ENCODE data around the gene LAMA5.

Gene LAMA5

DNA sequence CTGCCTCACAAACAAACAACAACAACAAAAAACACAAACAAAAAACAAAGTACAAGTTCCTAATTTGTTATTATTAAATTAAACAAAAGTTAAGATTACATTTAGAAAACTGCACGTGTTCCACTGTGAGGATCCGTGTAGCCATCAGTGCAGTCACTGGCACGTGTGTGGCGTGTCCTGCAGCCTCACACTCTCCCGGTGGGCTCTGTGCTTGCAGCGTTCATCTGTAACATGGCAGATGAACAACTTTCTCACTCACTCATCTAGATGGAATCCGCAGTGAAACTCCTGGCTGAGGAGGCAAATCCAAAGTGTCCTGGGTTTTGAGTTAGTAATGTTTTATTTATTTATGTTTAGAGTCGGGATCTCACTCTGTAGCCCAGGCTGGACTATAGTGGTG lies 77.2 kb downstream of the LAMA5 start:
- no peak overlapping the region for H2AFZ ChIP-seq (ENCODE audit: low read length)
- H3K4me1 ChIP-seq (ENCODE audit: low read length): no peaks in the 10 kb centered on the region
- no peak overlapping the region for H3K27ac ChIP-seq (ENCODE audit: low read length)
- DNase-seq: no peak
- H3K9me2 ChIP-seq (replicated peaks; ENCODE audit: insufficient read depth, low read length): no peaks in the 10 kb centered on the region
- no peaks in the 10 kb centered on the region for H3K79me2 ChIP-seq (ENCODE audit: low read length)
- H3K36me3 ChIP-seq (replicated peaks; ENCODE audit: insufficient read depth, low read length): no peaks in the 10 kb centered on the region
- no peak overlapping the region for H3K4me3 ChIP-seq (ENCODE audit: low read length)
- H3F3A ChIP-seq (ENCODE audit: insufficient read depth, low read length): no peaks in the 10 kb centered on the region
- TF ChIP-seq EZH2 (optimal IDR thresholded peaks at IDR 0.05; ENCODE audit: low read depth, low read length) (no peak), EZH2phosphoT487 (IDR thresholded peaks at IDR 0.05; ENCODE audit: low read length) (no peak)
- TF ChIP-seq, protein P1, sequence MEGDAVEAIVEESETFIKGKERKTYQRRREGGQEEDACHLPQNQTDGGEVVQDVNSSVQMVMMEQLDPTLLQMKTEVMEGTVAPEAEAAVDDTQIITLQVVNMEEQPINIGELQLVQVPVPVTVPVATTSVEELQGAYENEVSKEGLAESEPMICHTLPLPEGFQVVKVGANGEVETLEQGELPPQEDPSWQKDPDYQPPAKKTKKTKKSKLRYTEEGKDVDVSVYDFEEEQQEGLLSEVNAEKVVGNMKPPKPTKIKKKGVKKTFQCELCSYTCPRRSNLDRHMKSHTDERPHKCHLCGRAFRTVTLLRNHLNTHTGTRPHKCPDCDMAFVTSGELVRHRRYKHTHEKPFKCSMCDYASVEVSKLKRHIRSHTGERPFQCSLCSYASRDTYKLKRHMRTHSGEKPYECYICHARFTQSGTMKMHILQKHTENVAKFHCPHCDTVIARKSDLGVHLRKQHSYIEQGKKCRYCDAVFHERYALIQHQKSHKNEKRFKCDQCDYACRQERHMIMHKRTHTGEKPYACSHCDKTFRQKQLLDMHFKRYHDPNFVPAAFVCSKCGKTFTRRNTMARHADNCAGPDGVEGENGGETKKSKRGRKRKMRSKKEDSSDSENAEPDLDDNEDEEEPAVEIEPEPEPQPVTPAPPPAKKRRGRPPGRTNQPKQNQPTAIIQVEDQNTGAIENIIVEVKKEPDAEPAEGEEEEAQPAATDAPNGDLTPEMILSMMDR (IDR thresholded peaks at IDR 0.05; ENCODE audit: low read length): no peak
- no peaks in the 10 kb centered on the region for H3K27me3 ChIP-seq (replicated peaks; ENCODE audit: insufficient read depth, low read length)
- no peak overlapping the region for H3K9ac ChIP-seq (ENCODE audit: low read length)
- H3K9me3 ChIP-seq (replicated peaks; ENCODE audit: insufficient read depth, low read length): no peaks in the 10 kb centered on the region
- no peaks in the 10 kb centered on the region for H4K20me1 ChIP-seq (ENCODE audit: insufficient read depth, low read length)
- no peak overlapping the region for H3K4me2 ChIP-seq (ENCODE audit: low read depth, low read length)

DNA sequence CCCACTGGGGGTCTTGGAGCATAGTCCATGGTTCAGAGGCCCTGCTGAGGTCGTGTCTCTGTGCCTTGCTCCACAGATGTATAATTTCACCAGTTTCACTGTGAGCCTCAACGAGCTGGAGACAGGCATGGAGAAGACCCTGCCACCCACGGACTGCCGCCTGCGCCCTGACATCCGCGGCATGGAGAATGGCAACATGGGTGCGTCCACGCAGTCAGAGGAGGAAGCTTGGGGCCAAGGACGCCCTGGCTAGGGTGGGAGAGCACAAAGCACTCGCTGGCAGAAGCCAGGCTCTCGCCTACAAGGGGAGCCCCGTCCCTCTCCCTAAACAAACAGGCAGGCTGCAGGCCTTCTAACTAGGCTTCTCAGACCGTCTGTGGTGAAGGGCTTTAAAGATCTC lies 78.0 kb downstream of the LAMA5 start:
- no peak overlapping the region for H3K4me2 ChIP-seq (ENCODE audit: low read depth, low read length)
- no peaks in the 10 kb centered on the region for H3K79me2 ChIP-seq (ENCODE audit: low read length)
- no peaks in the 10 kb centered on the region for H3K9me3 ChIP-seq (replicated peaks; ENCODE audit: insufficient read depth, low read length)
- no peaks in the 10 kb centered on the region for H3K27me3 ChIP-seq (replicated peaks; ENCODE audit: insufficient read depth, low read length)
- no peak overlapping the region for H3K9ac ChIP-seq (ENCODE audit: low read length)
- TF ChIP-seq, protein P1 (IDR thresholded peaks at IDR 0.05; ENCODE audit: low read length): no peak
- no peak for TF ChIP-seq EZH2 (optimal IDR thresholded peaks at IDR 0.05; ENCODE audit: low read depth, low read length)
- no peak for TF ChIP-seq EZH2phosphoT487 (IDR thresholded peaks at IDR 0.05; ENCODE audit: low read length)
- H3K9me2 ChIP-seq (replicated peaks; ENCODE audit: insufficient read depth, low read length): no peaks in the 10 kb centered on the region
- DNase-seq: no peak
- no peaks in the 10 kb centered on the region for H3F3A ChIP-seq (ENCODE audit: insufficient read depth, low read length)
- H2AFZ ChIP-seq (ENCODE audit: low read length): no peak overlapping the region
- H3K4me1 ChIP-seq (ENCODE audit: low read length): no peaks in the 10 kb centered on the region
- H3K27ac ChIP-seq (ENCODE audit: low read length): no peak overlapping the region
- no peaks in the 10 kb centered on the region for H4K20me1 ChIP-seq (ENCODE audit: insufficient read depth, low read length)
- no peaks in the 10 kb centered on the region for H3K36me3 ChIP-seq (replicated peaks; ENCODE audit: insufficient read depth, low read length)
- H3K4me3 ChIP-seq (ENCODE audit: low read length): no peak overlapping the region

DNA sequence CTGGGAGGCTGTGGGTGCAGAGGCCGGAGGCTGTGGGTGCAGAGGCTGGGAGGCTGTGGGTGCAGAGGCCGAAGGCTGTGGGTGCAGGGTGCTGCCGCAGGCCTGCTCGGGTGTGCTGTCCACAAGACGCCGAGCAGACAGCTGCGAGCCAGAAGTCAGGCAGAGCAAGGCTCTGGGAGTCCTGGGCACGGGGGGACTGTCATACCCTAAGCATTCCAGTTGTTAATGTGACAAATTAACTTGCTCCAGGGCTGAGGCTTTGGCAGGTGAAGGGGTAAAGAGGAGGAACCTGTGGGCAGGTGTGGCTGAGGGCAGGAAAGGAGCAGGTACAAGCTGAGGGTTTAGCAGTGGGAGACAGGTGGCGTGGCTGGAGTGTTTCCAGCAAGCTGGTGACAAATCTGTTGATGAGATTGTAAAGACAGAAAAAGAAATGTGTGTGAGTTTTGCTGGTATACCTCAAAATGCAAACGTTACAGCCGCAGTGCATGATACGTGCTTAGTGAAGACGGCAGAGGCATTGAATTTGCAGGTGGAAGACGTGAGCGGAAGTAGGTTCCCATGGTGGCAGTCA lies 78.5 kb downstream of the LAMA5 start:
- Histone ChIP-seq H3K9ac (ENCODE audit: low read length) (no peak overlapping the region), H3K4me3 (ENCODE audit: low read length) (no peak overlapping the region), H3F3A (ENCODE audit: insufficient read depth, low read length) (no peaks in the 10 kb centered on the region), H3K36me3 (replicated peaks; ENCODE audit: insufficient read depth, low read length) (no peaks in the 10 kb centered on the region), H3K9me3 (replicated peaks; ENCODE audit: insufficient read depth, low read length) (no peaks in the 10 kb centered on the region), H3K27ac (ENCODE audit: low read length) (no peak overlapping the region), H2AFZ (ENCODE audit: low read length) (no peak overlapping the region), H4K20me1 (ENCODE audit: insufficient read depth, low read length) (no peaks in the 10 kb centered on the region), H3K4me1 (ENCODE audit: low read length) (no peaks in the 10 kb centered on the region), H3K4me2 (ENCODE audit: low read depth, low read length) (no peak overlapping the region), H3K9me2 (replicated peaks; ENCODE audit: insufficient read depth, low read length) (no peaks in the 10 kb centered on the region), H3K27me3 (replicated peaks; ENCODE audit: insufficient read depth, low read length) (no peaks in the 10 kb centered on the region), H3K79me2 (ENCODE audit: low read length) (no peaks in the 10 kb centered on the region)
- DNase-seq: no peak
- TF ChIP-seq, protein P1 (IDR thresholded peaks at IDR 0.05; ENCODE audit: low read length): no peak
- TF ChIP-seq EZH2 (optimal IDR thresholded peaks at IDR 0.05; ENCODE audit: low read depth, low read length) (no peak), EZH2phosphoT487 (IDR thresholded peaks at IDR 0.05; ENCODE audit: low read length) (no peak)

Data from MM.1S (cell line).